Erythroblast (primary cell): ENCODE results near the gene PTGER2.
A peak's percentile ranks its signal among the peaks of the same experiment; 100 is the strongest.

Experiments used
- DNase-seq, 2 experiments: peaks; one replicate each; lab custom pipeline; 2025; lab: John Stamatoyannopoulos, UW
- GATA1 ChIP-seq: IDR thresholded peaks from 2 replicates; pipeline ENCODE4 v1.6.1; 2011; ENCODE audit warnings: low read depth, mild to moderate bottlenecking, control low read depth, low read length, moderate library complexity
- POLR2A ChIP-seq: IDR thresholded peaks from 2 replicates; pipeline ENCODE4 v1.6.1; 2011; ENCODE audit warnings: mild to moderate bottlenecking, low read length

Gene PTGER2

DNA sequence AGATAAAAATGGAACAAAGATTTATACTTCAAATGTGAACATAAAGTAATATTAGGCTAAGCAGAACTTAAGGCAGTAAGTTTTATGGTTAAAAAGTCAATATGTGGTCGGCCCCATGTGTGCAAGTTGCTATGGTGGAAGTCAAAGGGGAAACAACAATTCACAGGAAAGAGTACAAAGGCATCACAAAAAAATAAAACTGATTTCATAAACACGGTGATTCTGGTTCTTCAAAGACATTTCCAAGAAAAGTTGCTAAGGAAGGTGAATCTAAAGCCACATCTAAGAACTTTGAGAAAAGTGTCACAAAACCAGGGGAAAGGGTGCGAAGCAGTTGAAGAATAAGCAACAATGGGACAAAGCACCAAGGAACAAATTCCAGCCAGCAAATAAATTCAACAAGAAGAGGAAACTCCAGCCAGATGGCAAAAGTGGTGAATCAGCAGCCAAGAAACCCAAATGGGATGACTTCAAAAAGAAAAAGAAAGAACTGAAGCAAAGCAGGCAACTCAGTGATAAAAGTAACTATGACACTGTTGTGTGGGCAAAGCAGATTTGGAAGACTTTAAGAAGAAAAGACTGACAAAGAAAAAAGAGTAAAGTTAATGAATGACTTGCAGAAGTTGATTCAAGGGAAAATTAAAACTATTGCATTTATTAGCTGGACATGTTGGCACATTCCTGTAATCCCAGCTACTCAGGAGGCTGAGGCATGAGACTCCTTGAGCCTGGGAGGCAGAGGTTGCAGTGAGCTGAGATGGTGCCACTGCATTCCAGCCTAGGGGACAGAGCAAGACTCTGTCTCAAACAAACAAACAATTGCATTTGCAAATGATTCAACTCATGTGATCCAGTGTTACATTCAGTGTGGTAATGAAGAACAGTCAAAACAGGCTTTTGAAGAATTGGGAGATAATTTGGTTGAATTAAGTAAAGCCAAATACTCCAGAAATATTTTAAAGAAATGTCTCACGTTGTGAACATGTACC lies 27.2 kb upstream of the PTGER2 start:
- no peak for TF ChIP-seq GATA1
- TF ChIP-seq POLR2A, result no peak
- no peak for DNase-seq

DNA sequence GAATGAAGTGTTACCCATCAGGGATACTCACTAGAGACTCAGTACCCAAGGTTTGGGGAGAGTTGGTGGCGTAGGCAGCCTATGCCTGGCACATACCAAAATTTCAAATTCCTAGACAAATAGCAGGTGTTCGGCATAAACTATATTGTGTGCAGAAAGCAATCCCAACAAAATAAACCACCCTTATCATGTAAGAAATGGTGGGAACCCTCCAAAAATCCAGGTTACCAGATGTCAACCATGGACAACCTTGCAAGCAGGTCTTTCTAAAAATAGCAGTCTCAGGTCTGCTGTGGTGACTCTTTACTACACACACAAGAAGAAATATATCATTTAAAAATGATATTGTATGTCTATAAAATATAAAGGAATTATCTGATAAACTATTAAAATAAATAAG lies 17.7 kb upstream of the PTGER2 start:
- no peak for TF ChIP-seq POLR2A

DNA sequence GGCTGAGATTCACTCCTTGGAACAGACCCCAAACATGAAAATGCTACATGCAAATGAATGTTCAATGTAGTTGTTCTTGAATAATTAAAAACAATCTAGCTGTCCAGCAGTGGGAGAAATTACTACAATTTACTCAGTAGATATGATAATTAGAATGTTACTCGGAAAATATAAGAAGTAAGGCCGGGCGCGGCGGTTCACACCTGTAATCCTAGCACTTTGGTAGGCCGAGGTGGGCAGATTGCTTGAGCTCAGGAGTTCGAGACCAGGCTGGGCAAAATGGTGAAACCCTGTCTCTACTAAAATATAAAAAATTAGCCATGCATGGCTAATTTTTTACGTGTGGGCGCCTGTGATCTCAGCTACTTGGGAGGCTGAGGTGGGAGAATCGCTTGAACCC lies 15.3 kb upstream of the PTGER2 start:
- DNase-seq, result no peak
- no peak for TF ChIP-seq GATA1
- no peak for TF ChIP-seq POLR2A

More for the DNA sequence above, 17.7 kb upstream of the PTGER2 start:
- no peak for DNase-seq

DNA sequence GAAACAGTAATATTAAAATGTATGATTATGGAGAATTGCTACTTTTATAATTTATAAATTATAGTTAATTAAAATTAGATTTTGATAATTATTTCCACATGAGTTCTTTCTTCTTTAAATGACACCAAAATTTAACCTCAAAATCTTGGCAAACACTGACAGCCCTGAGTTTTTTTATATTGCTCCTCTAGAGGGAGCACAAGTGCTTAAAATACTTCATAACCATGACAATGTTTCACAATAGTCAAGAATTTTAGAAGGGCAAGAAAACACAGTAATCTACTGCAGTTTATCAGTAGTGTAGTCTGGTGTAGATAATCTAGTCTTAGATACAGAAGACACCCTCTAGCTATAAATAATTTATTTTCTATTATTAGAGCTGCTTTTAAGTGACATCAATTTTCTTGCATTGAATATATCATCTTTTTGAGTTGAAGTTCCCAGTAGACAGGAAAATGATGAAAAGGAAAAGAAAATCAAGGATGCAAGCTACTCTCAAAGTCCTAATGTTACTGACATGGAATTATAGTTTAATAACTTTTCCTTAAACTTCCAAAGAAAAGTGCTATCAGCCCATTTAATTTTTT lies 14.3 kb upstream of the PTGER2 start:
- peak; percentile 42 to 59 for DNase-seq
- TF ChIP-seq POLR2A (no peak), GATA1 (no peak)

DNA sequence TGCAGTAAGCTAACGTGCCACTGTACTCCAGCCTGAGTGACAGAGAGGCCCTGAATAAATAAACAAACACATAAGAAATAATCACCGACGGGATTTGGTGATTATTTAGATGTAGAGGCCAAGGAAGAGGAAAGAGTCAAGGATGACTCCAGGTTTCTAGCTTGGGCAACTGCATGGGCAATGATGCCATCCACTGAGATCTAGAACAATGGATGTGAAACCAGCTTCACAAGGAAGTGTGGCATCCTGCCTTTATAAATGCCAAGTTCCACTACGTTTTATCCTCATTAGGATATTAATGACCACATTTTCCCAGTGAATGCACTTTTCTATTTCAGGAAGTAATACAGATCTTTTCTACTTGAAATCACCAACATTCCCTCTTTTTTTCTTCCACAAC lies 10.9 kb upstream of the PTGER2 start:
- TF ChIP-seq POLR2A, result no peak
- no peak for TF ChIP-seq GATA1
- no peak for DNase-seq

DNA sequence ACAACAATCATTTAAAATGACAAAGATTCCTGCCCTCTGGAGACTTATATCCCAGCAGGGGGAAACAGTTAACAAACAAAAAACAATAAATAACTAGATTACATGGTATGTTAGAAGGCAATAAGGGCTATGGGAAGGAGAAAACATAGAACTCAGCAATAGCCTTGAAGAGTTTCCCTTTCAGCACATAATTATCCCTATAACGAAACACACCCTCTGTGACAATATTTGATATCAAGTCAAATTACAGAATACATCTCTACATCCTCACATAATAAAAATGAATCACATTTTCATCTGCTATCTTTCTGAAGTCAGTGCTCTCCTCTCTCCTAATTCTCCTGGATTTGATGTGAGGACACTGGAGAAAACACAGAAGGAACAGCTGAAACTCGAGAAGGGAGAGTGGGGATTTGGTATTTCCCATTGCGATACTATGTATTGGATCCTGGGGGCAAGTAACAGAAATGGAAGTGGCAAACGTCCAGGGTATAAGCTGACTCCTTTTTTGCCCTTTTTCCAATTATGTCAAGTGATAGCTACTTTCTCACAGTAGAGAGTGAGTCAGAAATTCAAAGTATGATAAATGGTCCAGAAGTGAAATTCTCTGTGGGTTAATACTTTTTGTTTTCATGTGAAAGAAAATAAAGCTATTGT lies 9.7 kb upstream of the PTGER2 start:
- TF ChIP-seq POLR2A (no peak), GATA1 (no peak)
- DNase-seq, result no peak

DNA sequence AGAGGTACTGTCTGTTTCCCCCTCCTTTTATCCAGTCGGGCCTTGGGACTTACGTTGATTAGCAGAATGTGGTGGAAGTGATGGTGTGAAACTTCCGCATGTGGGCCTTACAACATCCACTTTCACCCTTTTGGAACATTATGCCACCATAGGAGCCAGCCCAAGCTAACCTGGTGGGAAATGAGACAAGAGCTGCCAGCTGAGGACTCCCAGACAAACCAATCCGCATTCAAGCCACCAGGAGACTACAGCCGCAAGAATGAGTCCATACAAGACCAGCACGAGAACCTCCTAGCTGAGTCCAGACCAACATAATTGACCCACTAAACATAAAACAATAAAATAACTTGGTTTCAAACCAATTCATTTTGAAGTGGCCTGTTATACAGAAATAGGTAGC lies 9.1 kb upstream of the PTGER2 start:
- TF ChIP-seq GATA1 (no peak), POLR2A (no peak)
- no peak for DNase-seq

DNA sequence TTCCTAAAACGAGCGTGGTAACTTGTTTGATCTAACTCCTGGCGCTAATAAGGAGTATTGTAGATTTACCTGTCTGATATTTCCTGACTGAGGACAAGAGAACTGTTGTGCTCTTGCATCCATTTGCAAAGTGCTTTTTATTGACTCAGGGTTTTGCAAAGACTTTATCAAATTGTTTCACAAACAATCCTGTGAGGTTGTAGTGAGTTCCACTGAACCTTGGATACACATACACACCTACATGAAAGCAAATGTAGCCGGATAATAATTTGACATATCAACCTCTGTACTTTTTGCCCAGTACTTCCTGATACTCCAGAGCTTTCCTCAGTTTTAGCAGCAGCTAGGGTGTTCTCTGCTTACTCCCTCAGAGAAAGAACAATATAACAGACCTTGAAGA lies 6.7 kb upstream of the PTGER2 start:
- TF ChIP-seq POLR2A, result no peak
- TF ChIP-seq GATA1, result no peak
- DNase-seq, result no peak

DNA sequence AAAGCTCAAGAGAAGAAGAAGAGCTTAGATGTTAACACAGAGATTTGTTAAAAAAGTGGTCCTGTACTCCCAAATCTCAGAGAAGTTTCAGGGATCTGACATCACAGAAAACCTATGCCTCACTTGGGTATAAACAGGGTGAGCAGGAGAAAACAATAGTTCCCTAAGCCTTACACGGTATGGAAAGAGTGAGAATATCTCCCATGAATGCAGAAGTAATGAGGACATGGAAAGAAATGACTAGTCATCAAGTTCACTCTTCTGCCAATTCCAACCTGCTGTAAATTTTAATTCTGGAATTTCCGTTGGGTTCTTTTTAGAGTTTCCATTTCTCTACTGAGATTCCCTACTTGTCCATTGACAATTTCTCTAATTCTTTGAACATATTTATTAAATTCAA lies 6.2 kb upstream of the PTGER2 start:
- no peak for DNase-seq

DNA sequence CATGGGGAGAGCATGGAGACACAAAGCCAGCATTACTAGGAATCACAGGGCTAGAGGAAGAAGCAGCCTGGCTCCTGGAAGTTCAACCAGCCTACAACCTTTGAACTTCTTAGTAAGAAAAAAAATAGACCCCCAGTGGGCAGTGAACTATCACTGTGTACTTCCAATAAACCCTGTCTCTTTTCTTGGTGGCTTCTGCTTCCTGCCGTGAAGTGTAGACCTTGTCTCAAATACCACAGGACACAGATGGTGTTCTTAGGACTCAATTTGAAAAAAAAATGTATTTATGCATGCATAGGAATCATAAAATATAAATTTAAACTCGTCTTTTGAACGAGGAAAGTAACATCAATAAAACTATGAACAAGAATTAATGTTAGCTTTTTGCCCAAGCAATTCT lies 3.6 kb upstream of the PTGER2 start:
- no peak for DNase-seq
- TF ChIP-seq GATA1, result no peak
- no peak for TF ChIP-seq POLR2A

More for the DNA sequence above, 6.2 kb upstream of the PTGER2 start:
- TF ChIP-seq POLR2A (no peak), GATA1 (no peak)

DNA sequence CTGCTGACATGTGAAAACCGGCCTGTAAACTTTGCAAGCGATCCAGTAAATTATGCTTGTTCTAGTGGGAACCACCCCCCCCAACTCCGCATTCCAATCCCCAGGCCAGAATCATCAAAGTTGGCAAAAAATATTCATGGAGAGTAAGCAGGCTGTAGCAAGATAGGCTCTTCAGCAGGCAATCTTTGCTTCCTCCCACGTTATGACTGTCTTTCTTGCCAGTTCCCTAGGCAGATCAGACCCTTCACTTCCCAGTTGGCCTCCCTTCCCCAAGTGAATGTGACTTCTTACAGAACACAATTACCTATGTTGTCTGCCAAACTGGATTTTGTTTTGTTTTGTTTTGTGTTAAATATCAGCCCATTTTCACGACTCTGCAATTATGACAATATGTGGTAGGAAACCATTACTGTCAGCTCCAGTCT lies 1.2 kb upstream of the PTGER2 start:
- TF ChIP-seq POLR2A (no peak), GATA1 (no peak)
- no peak for DNase-seq

DNA sequence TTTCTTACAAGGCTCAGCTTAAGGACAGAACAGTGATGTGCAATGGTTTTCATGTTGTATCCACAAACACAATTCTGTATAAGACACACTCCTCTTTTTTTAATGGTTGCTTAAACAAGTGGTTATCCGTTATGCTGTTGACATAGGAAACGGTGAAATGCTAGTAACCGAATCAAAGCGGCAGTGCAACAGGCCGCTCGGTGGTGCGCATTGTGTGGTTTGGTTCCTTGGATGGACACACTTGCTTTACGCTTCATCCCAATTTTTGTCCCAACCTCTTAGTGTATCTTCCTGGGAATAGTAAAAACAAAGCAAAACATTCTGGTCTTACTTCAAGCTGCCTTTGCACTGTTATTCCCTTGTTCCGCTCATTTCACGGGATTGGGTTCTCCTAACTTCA lies 650 bp upstream of the PTGER2 start:
- no peak for DNase-seq

DNA sequence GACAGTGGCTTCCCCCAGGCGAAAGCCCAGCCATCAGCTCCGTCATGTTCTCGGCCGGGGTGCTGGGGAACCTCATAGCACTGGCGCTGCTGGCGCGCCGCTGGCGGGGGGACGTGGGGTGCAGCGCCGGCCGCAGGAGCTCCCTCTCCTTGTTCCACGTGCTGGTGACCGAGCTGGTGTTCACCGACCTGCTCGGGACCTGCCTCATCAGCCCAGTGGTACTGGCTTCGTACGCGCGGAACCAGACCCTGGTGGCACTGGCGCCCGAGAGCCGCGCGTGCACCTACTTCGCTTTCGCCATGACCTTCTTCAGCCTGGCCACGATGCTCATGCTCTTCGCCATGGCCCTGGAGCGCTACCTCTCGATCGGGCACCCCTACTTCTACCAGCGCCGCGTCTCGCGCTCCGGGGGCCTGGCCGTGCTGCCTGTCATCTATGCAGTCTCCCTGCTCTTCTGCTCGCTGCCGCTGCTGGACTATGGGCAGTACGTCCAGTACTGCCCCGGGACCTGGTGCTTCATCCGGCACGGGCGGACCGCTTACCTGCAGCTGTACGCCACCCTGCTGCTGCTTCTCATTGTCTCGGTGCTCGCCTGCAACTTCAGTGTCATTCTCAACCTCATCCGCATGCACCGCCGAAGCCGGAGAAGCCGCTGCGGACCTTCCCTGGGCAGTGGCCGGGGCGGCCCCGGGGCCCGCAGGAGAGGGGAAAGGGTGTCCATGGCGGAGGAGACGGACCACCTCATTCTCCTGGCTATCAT lies 663 bp downstream of the PTGER2 start:
- TF ChIP-seq GATA1, result no peak
- TF ChIP-seq POLR2A, result no peak
- DNase-seq, result peak; percentile 28 to 33

More for the DNA sequence above, 650 bp upstream of the PTGER2 start:
- TF ChIP-seq GATA1 (no peak), POLR2A (no peak)

DNA sequence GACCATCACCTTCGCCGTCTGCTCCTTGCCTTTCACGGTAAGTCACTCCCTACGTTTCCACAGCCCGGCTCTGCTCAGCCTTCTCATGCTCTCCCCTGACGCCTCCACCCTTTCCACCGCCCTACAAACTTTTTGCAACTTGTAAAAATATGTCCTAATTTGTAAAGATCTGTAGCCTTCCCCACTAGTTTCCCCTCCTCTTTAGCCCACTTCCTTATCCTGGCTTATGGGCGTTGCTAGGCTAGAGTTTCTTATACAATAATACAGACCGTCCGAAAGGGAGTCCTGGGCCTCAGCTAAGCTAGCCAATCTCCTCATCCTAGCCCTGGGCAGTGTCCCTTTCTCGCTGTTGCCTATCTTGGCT lies 1.2 kb downstream of the PTGER2 start:
- no peak for DNase-seq
- TF ChIP-seq GATA1 (no peak), POLR2A (no peak)
